Activated CD4-positive, alpha-beta T cell treated with anti-CD3 and anti-CD28 coated beads, Interleukin-2, amount 10 ng/mL, durations not matched to agents 7 days and 5 days (primary cell): ENCODE results near the gene SASH1. TPM values are rescaled to one million over a fixed set of nuclear protein-coding genes. Genes with fewer than 3 reads are reported as not detected.

Experiments
- CTCF ChIA-PET: fragments of 350-600 bp; sonication (Branson Sonifier 250); formaldehyde crosslinking; loops from one replicate; lab custom pipeline; 2021; ENCODE audit warnings: antibody characterized with exemption; lab: Charles Lee
- POLR2A ChIA-PET: fragments of 350-600 bp; sonication (Branson Sonifier 250); formaldehyde crosslinking; loops from one replicate; lab custom pipeline; 2021; ENCODE audit warnings: antibody characterized with exemption; lab: Charles Lee
- DNase-seq: peaks from one replicate; pipeline ENCODE4 v3.0.0-alpha.2; 2020
- H3K27ac Mint-ChIP-seq: one replicate; pipeline ENCODE4 v1.8.0; 2021; ENCODE audit warnings: mild to moderate bottlenecking, moderate library complexity, mixed read lengths
- H3K27me3 Mint-ChIP-seq: one replicate; pipeline ENCODE4 v1.8.0; 2021; ENCODE audit warnings: mixed read lengths
- H3K36me3 Mint-ChIP-seq: one replicate; pipeline ENCODE4 v1.8.0; 2021; ENCODE audit warnings: low read depth, mixed read lengths
- H3K4me1 Mint-ChIP-seq: one replicate; pipeline ENCODE4 v1.8.0; 2021; ENCODE audit warnings: mixed read lengths
- H3K4me3 Mint-ChIP-seq: one replicate; pipeline ENCODE4 v1.8.0; 2021; ENCODE audit warnings: mild to moderate bottlenecking, moderate library complexity, mixed read lengths
- H3K9me3 Mint-ChIP-seq: one replicate; pipeline ENCODE4 v1.8.0; 2021; ENCODE audit warnings: mixed read lengths
- total RNA-seq, 2 experiments: library from RNA; stranded (reverse); gene quantifications; one replicate each; pipeline ENCODE4 v1.2.3, GENCODE V29; 2021

Gene SASH1
- total RNA-seq, 2 experiments from 2014 or later = 0.47 to 0.50 TPM

GRCh38 chr6:148524976-148525375, 182.3 kb downstream of the SASH1 start:
- ChIA-PET POLR2A (no interaction called here), CTCF (interaction anchor here (0.5 kb wide), 1 partner anchor 899 kb away, joined by 3 read pairs; no protein-coding TSS in a partner anchor)
- H3K27me3 Mint-ChIP-seq = peaks cover 2% of the 10 kb centered on the region
- H3K27ac Mint-ChIP-seq = no peak overlapping the region
- no peak overlapping the region for H3K4me3 Mint-ChIP-seq
- peaks cover 4% of the 10 kb centered on the region for H3K4me1 Mint-ChIP-seq
- DNase-seq = no peak
- no peaks in the 10 kb centered on the region for H3K36me3 Mint-ChIP-seq
- H3K9me3 Mint-ChIP-seq = no peaks in the 10 kb centered on the region

- POLR2A ChIA-PET = no interaction called here
- CTCF ChIA-PET = no interaction called here
- peaks cover 4% of the 10 kb centered on the region for H3K4me1 Mint-ChIP-seq
- H3K27me3 Mint-ChIP-seq = peaks cover 2% of the 10 kb centered on the region
- H3K9me3 Mint-ChIP-seq = no peaks in the 10 kb centered on the region
- DNase-seq = no peak
- no peak overlapping the region for H3K27ac Mint-ChIP-seq
- no peaks in the 10 kb centered on the region for H3K36me3 Mint-ChIP-seq
- no peak overlapping the region for H3K4me3 Mint-ChIP-seq
These were observed 182.8 kb downstream of the SASH1 start for GRCh38 chr6:148525453-148525852.

DNA sequence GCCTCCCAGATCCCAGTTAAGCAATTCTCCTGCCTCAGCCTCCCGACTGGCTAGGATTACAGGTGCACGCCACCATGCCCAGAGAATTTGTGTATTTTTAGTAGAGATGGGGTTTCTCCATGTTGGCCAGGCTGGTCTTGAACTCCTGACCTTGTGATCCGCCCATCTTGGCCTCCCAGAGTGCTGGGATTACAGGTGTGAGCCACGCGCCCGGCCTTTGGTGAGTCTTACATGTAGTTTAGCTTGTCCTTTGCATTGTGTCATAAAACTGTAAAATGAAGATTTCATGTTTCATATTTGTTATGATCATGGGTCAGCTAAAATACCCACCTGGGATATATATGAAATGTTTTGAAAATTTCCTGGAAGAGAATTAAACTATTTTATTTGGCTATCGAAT, 183.5 kb downstream of the SASH1 start:
- no peak for DNase-seq
- POLR2A ChIA-PET = no interaction called here
- Mint-ChIP-seq H3K27ac (no peak overlapping the region), H3K9me3 (no peaks in the 10 kb centered on the region), H3K4me1 (peaks cover 4% of the 10 kb centered on the region), H3K27me3 (peaks cover 2% of the 10 kb centered on the region), H3K4me3 (no peak overlapping the region), H3K36me3 (no peaks in the 10 kb centered on the region)
- CTCF ChIA-PET = interaction anchor here (1.8 kb wide), 1 partner anchor 17 kb away, joined by 5 read pairs; no protein-coding TSS in a partner anchor

DNA sequence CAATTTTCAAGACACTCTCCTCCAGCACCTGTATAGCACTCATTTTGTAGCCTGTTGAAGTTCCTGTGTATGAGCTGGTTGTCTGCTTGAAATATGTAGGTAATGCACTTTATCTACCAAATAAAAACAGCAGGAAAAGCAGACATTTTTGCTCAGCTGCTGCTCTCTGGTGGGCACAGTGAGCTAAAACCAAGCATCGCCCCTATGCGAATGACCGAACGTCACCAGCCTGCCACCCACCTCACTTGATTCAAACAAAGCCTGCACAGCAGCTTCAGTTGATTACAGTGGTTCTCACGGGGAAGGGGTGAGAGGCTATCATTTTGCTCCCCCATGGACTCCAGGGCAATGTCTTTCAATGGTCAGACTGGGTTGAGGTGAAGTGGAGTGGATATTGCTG, 185.7 kb downstream of the SASH1 start:
- Mint-ChIP-seq H3K36me3 (no peaks in the 10 kb centered on the region), H3K9me3 (no peaks in the 10 kb centered on the region), H3K27ac (no peak overlapping the region), H3K27me3 (peaks cover 2% of the 10 kb centered on the region), H3K4me1 (peaks cover 4% of the 10 kb centered on the region), H3K4me3 (no peak overlapping the region)
- ChIA-PET CTCF (interaction anchor here (1.2 kb wide), 1 partner anchor 11 kb away, joined by 3 read pairs; no protein-coding TSS in a partner anchor), POLR2A (no interaction called here)
- no peak for DNase-seq

GRCh38 chr6:148529010-148529409, 186.4 kb downstream of the SASH1 start:
- Mint-ChIP-seq H3K27ac (no peak overlapping the region), H3K27me3 (peaks cover 2% of the 10 kb centered on the region), H3K4me1 (peaks cover 4% of the 10 kb centered on the region), H3K36me3 (no peaks in the 10 kb centered on the region), H3K9me3 (no peaks in the 10 kb centered on the region), H3K4me3 (no peak overlapping the region)
- POLR2A ChIA-PET = no interaction called here
- CTCF ChIA-PET = interaction anchor here (1.2 kb wide), 1 partner anchor 11 kb away, joined by 3 read pairs; no protein-coding TSS in a partner anchor
- DNase-seq = no peak

DNA sequence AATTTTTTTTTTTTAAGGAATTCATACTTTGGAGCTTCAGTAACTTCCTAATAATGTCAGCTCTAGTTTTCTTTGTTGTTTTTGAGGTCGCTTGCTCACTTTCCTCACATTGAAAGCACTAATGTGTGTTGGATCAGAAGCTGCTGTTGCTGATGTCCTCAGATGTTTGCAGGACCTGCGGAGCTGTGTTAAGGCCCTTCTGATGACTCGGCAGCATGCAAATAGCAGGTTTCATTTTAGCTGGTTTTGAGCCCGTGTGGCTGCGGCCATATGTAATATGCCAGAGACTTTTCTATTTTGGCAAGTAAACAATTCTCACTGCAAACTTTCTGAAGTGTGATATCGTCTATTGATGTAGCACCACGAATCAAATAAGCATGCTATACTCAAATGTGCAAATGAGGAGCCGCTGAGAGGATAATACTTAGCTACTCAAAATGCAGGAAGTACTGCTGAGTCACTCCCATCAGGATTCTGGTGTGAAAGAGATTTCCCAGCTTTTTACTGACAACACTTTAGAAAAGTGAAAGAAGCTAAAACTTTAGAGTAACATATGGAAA, 187.8 kb downstream of the SASH1 start:
- H3K27ac Mint-ChIP-seq = no peak overlapping the region
- no peak overlapping the region for H3K4me3 Mint-ChIP-seq
- no peak for DNase-seq
- H3K36me3 Mint-ChIP-seq = no peaks in the 10 kb centered on the region
- H3K4me1 Mint-ChIP-seq = peaks cover under 1% of the 10 kb centered on the region
- H3K27me3 Mint-ChIP-seq = peaks cover 2% of the 10 kb centered on the region
- no peaks in the 10 kb centered on the region for H3K9me3 Mint-ChIP-seq
- ChIA-PET POLR2A (interaction anchor here (0.8 kb wide), 1 partner anchor 16 kb away, joined by 12 read pairs; no protein-coding TSS in a partner anchor), CTCF (interaction anchor here (0.6 to 1.5 kb wide), 3 partner anchors 13 to 33 kb away, joined by 3 read pairs; no protein-coding TSS in a partner anchor)

GRCh38 chr6:148530976-148531375, 188.3 kb downstream of the SASH1 start:
- POLR2A ChIA-PET = interaction anchor here (0.8 kb wide), 1 partner anchor 17 kb away, joined by 12 read pairs; no protein-coding TSS in a partner anchor
- Mint-ChIP-seq H3K36me3 (no peaks in the 10 kb centered on the region), H3K27me3 (peaks cover 2% of the 10 kb centered on the region), H3K4me3 (no peak overlapping the region), H3K9me3 (no peaks in the 10 kb centered on the region), H3K4me1 (no peaks in the 10 kb centered on the region), H3K27ac (no peak overlapping the region)
- DNase-seq = no peak
- CTCF ChIA-PET = interaction anchor here (0.6 to 1.5 kb wide), 3 partner anchors 13 to 33 kb away, joined by 3 read pairs; no protein-coding TSS in a partner anchor

DNA sequence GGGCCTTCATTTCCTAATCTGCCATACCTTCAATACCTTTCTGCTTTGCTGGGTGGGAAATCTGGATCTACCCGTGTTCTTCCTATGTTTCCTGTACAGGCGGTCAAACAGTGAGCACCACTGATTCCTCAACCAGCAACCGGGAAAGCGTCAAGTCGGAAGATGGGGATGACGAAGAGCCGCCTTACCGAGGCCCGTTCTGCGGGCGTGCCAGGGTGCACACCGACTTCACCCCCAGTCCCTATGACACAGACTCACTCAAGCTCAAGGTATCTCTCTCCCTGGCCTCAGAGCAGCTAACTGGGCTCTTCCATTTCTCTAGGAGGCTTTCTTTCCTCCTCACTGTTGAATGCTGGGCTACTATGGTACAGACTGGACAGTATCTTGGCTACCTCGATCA, 190.1 kb downstream of the SASH1 start:
- CTCF ChIA-PET = interaction anchor here (1.2 kb wide), 1 partner anchor 11 kb away, joined by 3 read pairs; no protein-coding TSS in a partner anchor

DNA sequence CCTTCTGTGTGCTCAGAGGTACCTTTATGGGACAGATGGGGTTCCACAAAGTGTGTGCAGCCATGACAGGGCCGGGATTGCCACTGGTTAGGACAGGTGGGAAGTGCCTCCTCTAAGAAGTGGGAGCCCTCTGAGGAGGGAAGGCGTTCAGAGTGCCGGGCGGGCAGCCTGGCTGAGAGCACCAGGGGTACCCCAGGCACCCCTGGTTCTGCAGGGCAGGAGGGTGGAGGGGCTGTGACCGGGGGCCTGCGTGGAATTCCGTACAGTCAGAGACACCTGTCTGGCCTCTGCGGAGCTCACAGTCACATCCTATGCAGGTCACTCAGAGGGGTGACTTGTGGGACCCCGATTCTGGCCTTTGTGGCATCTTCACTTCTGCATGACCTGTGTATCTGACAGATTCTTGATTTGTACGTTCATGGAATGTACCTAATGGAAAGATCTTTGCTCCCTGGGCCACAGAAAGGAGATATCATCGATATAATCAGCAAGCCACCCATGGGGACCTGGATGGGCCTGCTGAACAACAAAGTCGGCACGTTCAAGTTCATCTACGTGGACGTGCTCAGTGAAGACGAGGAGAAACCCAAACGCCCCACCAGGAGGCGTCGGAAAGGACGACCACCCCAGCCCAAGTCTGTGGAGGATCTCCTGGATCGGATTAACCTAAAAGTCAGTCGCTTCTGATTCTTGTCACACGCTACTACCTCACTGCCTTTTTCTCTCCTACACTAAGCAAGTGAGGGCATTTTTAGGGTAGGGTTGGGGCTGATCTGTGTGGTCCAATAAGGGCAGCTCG, 190.9 kb downstream of the SASH1 start:
- H3K4me1 Mint-ChIP-seq = no peaks in the 10 kb centered on the region
- no peaks in the 10 kb centered on the region for H3K9me3 Mint-ChIP-seq
- no peaks in the 10 kb centered on the region for H3K36me3 Mint-ChIP-seq
- H3K27me3 Mint-ChIP-seq = peaks cover 2% of the 10 kb centered on the region
- CTCF ChIA-PET = no interaction called here
- no peak overlapping the region for H3K4me3 Mint-ChIP-seq
- no peak for DNase-seq
- POLR2A ChIA-PET = no interaction called here
- no peak overlapping the region for H3K27ac Mint-ChIP-seq

More for the DNA sequence above, 190.1 kb downstream of the SASH1 start:
- POLR2A ChIA-PET = interaction anchor here (0.6 kb wide), 1 partner anchor 146 kb away, joined by 5 read pairs; no protein-coding TSS in a partner anchor
- no peaks in the 10 kb centered on the region for H3K4me1 Mint-ChIP-seq
- no peaks in the 10 kb centered on the region for H3K36me3 Mint-ChIP-seq
- peaks cover 2% of the 10 kb centered on the region for H3K27me3 Mint-ChIP-seq
- no peak for DNase-seq
- H3K9me3 Mint-ChIP-seq = no peaks in the 10 kb centered on the region
- no peak overlapping the region for H3K27ac Mint-ChIP-seq
- H3K4me3 Mint-ChIP-seq = no peak overlapping the region

- H3K4me1 Mint-ChIP-seq = no peaks in the 10 kb centered on the region
- H3K27me3 Mint-ChIP-seq = no peaks in the 10 kb centered on the region
- ChIA-PET CTCF (no interaction called here), POLR2A (no interaction called here)
- H3K36me3 Mint-ChIP-seq = no peaks in the 10 kb centered on the region
- DNase-seq = no peak
- no peak overlapping the region for H3K27ac Mint-ChIP-seq
- H3K4me3 Mint-ChIP-seq = no peak overlapping the region
- no peaks in the 10 kb centered on the region for H3K9me3 Mint-ChIP-seq
These were observed 192.2 kb downstream of the SASH1 start for GRCh38 chr6:148534871-148535270.

GRCh38 chr6:148535381-148535780, 192.7 kb downstream of the SASH1 start:
- Mint-ChIP-seq H3K36me3 (no peaks in the 10 kb centered on the region), H3K9me3 (no peaks in the 10 kb centered on the region), H3K27ac (no peak overlapping the region), H3K4me1 (no peaks in the 10 kb centered on the region), H3K27me3 (no peaks in the 10 kb centered on the region), H3K4me3 (no peak overlapping the region)
- no peak for DNase-seq
- ChIA-PET POLR2A (no interaction called here), CTCF (no interaction called here)

GRCh38 chr6:148535976-148536375, 193.3 kb downstream of the SASH1 start:
- Mint-ChIP-seq H3K36me3 (no peaks in the 10 kb centered on the region), H3K27ac (no peak overlapping the region), H3K27me3 (no peaks in the 10 kb centered on the region), H3K4me1 (no peaks in the 10 kb centered on the region), H3K4me3 (no peak overlapping the region), H3K9me3 (no peaks in the 10 kb centered on the region)
- ChIA-PET POLR2A (no interaction called here), CTCF (no interaction called here)
- DNase-seq = no peak
